Measurements from ENCODE around the gene TCERG1L.

Gene TCERG1L

GRCh38 chr10:131053192-131053591, 258.3 kb downstream of the TCERG1L start:
- in situ Hi-C loops (cut with HindIII; ENCODE audit: low sequenced_read_pairs): no loop called here

DNA sequence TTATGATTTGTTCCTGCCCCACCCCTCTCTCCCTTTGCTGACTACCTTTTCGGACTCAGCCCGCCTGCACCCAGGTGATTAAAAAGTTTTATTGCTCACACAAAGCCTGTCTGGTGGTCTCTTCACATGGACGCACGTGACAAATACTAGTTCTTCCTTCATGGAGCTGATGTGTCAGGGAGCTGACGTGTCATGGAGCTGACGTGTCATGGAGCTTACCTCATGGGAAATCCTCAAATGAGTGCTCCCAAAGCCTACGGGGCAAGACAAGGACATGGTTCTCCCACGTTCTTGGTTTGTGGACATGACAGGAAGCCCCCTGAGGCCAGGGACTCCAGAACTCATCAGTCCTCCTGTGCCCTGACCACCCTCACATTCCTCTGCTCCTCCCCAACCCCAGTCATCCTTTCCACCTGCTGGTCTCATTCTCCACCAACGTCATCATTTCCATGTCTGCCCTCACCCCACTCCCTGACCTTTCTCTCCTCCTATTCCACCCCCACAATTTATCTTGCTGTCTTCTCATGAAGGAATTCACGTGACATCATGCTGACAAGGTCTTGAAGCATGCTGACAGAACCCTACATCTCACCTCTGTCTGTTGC, 261.3 kb downstream of the TCERG1L start:
- in situ Hi-C loops (cut with HindIII; ENCODE audit: low sequenced_read_pairs): no loop called here

DNA sequence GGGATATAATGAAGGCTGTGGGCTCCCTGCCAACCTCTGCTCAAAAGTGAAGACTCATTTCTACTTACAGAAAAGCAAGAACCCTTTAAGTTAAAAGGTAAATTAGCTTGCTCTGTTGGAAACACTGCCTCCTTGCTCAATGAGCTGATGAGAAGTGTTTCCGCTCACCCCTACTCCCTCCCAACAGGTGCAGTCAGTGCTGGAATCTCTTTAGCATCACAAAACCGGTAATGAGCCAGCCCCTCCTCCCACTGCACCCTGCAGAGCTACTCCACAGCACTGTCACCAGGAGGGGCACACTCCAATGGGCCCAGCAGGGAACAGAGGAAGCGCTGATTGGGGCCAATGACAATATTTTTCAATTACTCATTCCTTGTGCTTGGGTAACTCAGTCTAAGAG, 262.5 kb downstream of the TCERG1L start:
- in situ Hi-C loops (cut with HindIII; ENCODE audit: low sequenced_read_pairs): no loop called here

DNA sequence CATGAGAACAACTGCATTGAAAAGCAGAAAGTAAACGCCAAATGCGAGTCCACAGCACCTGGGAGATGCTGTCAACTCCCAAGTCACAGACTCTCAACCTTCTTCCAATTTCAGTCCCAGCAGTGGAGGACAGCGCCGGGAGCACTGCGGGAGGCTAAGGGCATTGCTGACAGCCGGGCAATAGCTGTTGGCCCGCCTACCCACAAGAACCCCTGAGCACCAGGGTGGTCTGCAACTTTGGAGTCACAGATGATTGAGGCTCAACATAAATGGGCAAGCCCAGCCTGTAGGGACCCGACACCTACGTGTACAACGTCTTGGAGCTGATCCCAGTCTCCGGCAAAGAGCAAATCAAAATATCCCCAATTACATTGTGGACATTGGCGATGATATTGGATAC, 262.9 kb downstream of the TCERG1L start:
- in situ Hi-C loops (cut with HindIII; ENCODE audit: low sequenced_read_pairs): no loop called here

DNA sequence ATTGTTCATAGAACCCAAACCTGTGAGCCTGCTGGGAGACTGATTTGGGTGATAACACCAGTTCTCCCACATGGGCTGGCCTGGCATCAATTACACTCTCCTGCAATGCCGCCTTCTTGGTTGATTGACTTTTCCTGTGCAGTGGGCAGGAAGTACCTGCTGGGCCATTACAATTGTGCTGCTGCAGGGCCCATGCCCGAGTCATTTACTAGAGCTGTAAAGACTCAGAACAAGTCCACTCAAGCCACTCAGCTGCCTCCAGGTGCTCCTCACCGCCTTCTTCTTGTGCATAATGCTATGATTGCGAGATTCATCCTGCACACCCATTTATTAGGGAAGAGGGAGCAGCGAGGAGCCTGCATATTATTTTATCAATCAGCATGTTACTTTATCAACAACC, 264.0 kb downstream of the TCERG1L start:
- in situ Hi-C loops (cut with HindIII; ENCODE audit: low sequenced_read_pairs): no loop called here

- in situ Hi-C loops (cut with HindIII; ENCODE audit: low sequenced_read_pairs): no loop called here
Observed at GRCh38 chr10:131046194-131046593, 265.3 kb downstream of the TCERG1L start.

DNA sequence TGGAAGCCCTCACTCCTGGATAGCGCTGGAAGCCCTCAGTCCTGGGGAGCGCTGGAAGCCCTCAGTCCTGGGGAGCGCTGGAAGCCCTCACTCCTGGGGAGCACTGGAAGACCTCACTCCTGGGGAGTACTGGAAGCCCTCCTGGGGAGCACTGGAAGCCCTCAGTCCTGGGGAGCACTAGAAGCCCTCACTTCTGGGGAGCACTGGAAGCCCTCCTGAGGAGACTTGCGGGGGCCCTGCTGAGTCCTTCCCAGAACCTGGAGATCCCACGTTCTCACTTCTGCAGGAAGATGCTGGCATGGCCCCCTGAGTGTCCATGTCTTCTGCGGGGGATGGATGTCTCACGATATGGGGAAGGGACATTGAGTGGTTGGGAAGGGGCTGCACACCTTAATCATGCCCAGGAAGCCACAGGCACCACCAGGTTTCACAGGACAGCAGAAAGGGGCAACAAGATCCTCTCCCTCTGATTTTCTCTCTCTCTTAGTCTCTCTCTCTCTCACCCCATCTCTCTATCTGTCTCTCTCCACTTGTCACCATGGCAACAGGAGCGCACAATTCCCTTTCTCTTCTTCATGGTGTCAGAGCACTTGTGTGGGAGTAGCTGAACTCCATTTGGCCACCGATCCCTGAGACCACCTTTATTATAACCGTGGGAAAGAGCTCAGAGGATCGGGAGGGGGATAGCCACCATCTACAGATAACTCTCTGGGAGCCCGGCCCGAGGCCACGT, 267.0 kb downstream of the TCERG1L start:
- in situ Hi-C loops (cut with HindIII; ENCODE audit: low sequenced_read_pairs): no loop called here

GRCh38 chr10:131043039-131043691, 268.4 kb downstream of the TCERG1L start:
- in situ Hi-C loops (cut with HindIII; ENCODE audit: low sequenced_read_pairs): no loop called here
